Neuronal stem cell (in vitro differentiated cells): Measurements from ENCODE around the gene CD200R1L.

Experiments used
- DNase-seq: peaks from one replicate; pipeline ENCODE4 v3.0.0-alpha.2; 2013; ENCODE audit warnings: low spot score
- H2AFZ ChIP-seq: one replicate; pipeline ENCODE4 v1.6.1; 2013; ENCODE audit warnings: mild to moderate bottlenecking, low read length, inconsistent platforms
- H2AK5ac ChIP-seq: 2 replicates; pipeline ENCODE4 v1.6.1; 2013; ENCODE audit warnings: low read depth, mild to moderate bottlenecking, inconsistent platforms, low read length, moderate library complexity, mixed read lengths
- H2BK120ac ChIP-seq: 2 replicates; pipeline ENCODE4 v1.6.1; 2013; ENCODE audit warnings: low read depth, mild to moderate bottlenecking, inconsistent platforms, low read length, moderate library complexity, mixed read lengths
- H2BK12ac ChIP-seq: one replicate; pipeline ENCODE4 v1.6.1; 2013; ENCODE audit warnings: low read length, inconsistent platforms
- H2BK15ac ChIP-seq: 2 replicates; pipeline ENCODE4 v1.6.1; 2013; ENCODE audit warnings: mild to moderate bottlenecking, low read length, inconsistent platforms, mixed read lengths
- H2BK5ac ChIP-seq: one replicate; pipeline ENCODE4 v1.6.1; 2013; ENCODE audit warnings: inconsistent platforms, mild to moderate bottlenecking, low read length, moderate library complexity
- H3K14ac ChIP-seq: one replicate; pipeline ENCODE4 v1.6.1; 2013; ENCODE audit warnings: low read length, inconsistent platforms
- H3K18ac ChIP-seq: 2 replicates; pipeline ENCODE4 v1.6.1; 2013; ENCODE audit warnings: low read length, inconsistent platforms
- H3K23ac ChIP-seq: 2 replicates; pipeline ENCODE4 v1.6.1; 2013; ENCODE audit warnings: low read depth, mild to moderate bottlenecking, mixed read lengths, low read length, inconsistent platforms; ENCODE audit not compliant: poor library complexity
- H3K27ac ChIP-seq: replicated peaks from 3 replicates; pipeline ENCODE4 v1.5.1; 2013; ENCODE audit warnings: low read length, inconsistent platforms
- H3K27me3 ChIP-seq, 3 experiments: 2 replicates each; pipeline ENCODE4 v1.6.1; 2013; ENCODE audit warnings: low read length in 3 of 3, mild to moderate bottlenecking in 2 of 3, inconsistent platforms in 1 of 3, low read depth in 1 of 3, mixed read lengths in 1 of 3, moderate library complexity in 1 of 3; ENCODE audit not compliant: control insufficient read depth in 3 of 3, insufficient read depth in 3 of 3
- H3K36me3 ChIP-seq, 2 donors: replicated peaks in 1 of 2; 2 replicates each; pipeline ENCODE4 v1.6.1; 2013; ENCODE audit warnings: low read length in 2 of 2; ENCODE audit not compliant: control insufficient read depth in 2 of 2, insufficient read depth in 2 of 2
- H3K4ac ChIP-seq: 2 replicates; pipeline ENCODE4 v1.6.1; 2013; ENCODE audit warnings: inconsistent platforms, mild to moderate bottlenecking, low read length, moderate library complexity
- H3K4me1 ChIP-seq, 2 donors: 1 replicate in 1 of 2; 2 replicates in 1 of 2; pipeline ENCODE4 v1.6.1; 2013; ENCODE audit warnings: low read length in 2 of 2, low read depth in 1 of 2; ENCODE audit not compliant: control insufficient read depth in 2 of 2, insufficient read depth in 1 of 2
- H3K4me2 ChIP-seq: one replicate; pipeline ENCODE4 v1.6.1; 2013; ENCODE audit warnings: mild to moderate bottlenecking, low read length, inconsistent platforms; ENCODE audit not compliant: insufficient read depth, poor library complexity, severe bottlenecking
- H3K4me3 ChIP-seq, 2 donors: 2 replicates each; pipeline ENCODE4 v1.5.1; 2013; ENCODE audit warnings: low read length in 2 of 2, mild to moderate bottlenecking in 2 of 2, inconsistent platforms in 1 of 2, moderate library complexity in 1 of 2
- H3K79me1 ChIP-seq: one replicate; pipeline ENCODE4 v1.6.1; 2013; ENCODE audit warnings: low read depth, mild to moderate bottlenecking, inconsistent platforms, low read length, moderate library complexity
- H3K9ac ChIP-seq: one replicate; pipeline ENCODE4 v1.6.1; 2013; ENCODE audit warnings: mild to moderate bottlenecking, low read depth, low read length, inconsistent platforms; ENCODE audit not compliant: poor library complexity
- H3K9me3 ChIP-seq, 2 donors: replicated peaks in 1 of 2; 2 replicates each; pipeline versions ENCODE3 to v1.6.1; 2013; ENCODE audit warnings: low read length in 2 of 2, mild to moderate bottlenecking in 2 of 2, inconsistent platforms in 1 of 2, low read depth in 1 of 2, mixed read lengths in 1 of 2, moderate library complexity in 1 of 2; ENCODE audit not compliant: control insufficient read depth in 2 of 2, insufficient read depth in 1 of 2
- H4K8ac ChIP-seq: one replicate; pipeline ENCODE4 v1.6.1; 2013; ENCODE audit warnings: low read depth, mild to moderate bottlenecking, inconsistent platforms, low read length, moderate library complexity
- H4K91ac ChIP-seq: one replicate; pipeline ENCODE4 v1.6.1; 2013; ENCODE audit warnings: low read length, low read depth, mild to moderate bottlenecking, inconsistent platforms; ENCODE audit not compliant: poor library complexity
- WGBS, 2 donors: extraction: QIAGEN DNeasy Blood & Tissue Kit; methylation state at CpG; one replicate each; pipeline ENCODE4 v1.1.7; 2013; ENCODE audit warnings: missing lambda C conversion rate in 2 of 2, mixed read lengths in 1 of 2; ENCODE audit not compliant: insufficient read length in 2 of 2, insufficient replicate concordance in 1 of 2; ENCODE audit errors: extremely low coverage in 2 of 2; 5-methylcytosine and 5-hydroxymethylcytosine counted together

CD200R1L gene

GRCh38 chr3:112858410-112859069 is 11.9 kb upstream of the CD200R1L start:
- WGBS, 2 donors = no CpG with 5 or more reads among the region's 2 CpGs
- H2BK5ac ChIP-seq = no peak overlapping the region

GRCh38 chr3:112857526-112857925 is 10.9 kb upstream of the CD200R1L start:
- Histone ChIP-seq H2BK120ac (no peak overlapping the region), H3K27ac (no peak overlapping the region), H3K36me3 (no peaks in the 10 kb centered on the region), H3K4me3 (no peak overlapping the region), H3K4ac (no peak overlapping the region), H3K18ac (no peak overlapping the region), H2BK15ac (no peak overlapping the region), H3K9ac (no peak overlapping the region), H4K8ac (no peak overlapping the region), H3K9me3 (no peaks in the 10 kb centered on the region), H2BK12ac (no peak overlapping the region), H2AFZ (no peak overlapping the region), H3K4me2 (no peak overlapping the region), H2BK5ac (no peak overlapping the region), H4K91ac (no peak overlapping the region), H3K4me1 (no peaks in the 10 kb centered on the region), H3K79me1 (no peaks in the 10 kb centered on the region), H3K14ac (no peak overlapping the region), H2AK5ac (no peak overlapping the region), H3K27me3 (no peaks in the 10 kb centered on the region), H3K23ac (no peak overlapping the region)
- no peak for DNase-seq

More at GRCh38 chr3:112858410-112859069, 11.9 kb upstream of the CD200R1L start:
- H3K4me2 ChIP-seq = no peak overlapping the region
- no peaks in the 10 kb centered on the region for H3K79me1 ChIP-seq
- H3K14ac ChIP-seq = no peak overlapping the region
- no peak overlapping the region for H4K8ac ChIP-seq
- H3K4me3 ChIP-seq = no peak overlapping the region
- H2AFZ ChIP-seq = no peak overlapping the region
- no peaks in the 10 kb centered on the region for H3K4me1 ChIP-seq
- no peaks in the 10 kb centered on the region for H3K9me3 ChIP-seq
- H3K9ac ChIP-seq = no peak overlapping the region
- H3K27ac ChIP-seq = no peak overlapping the region
- H3K36me3 ChIP-seq = no peaks in the 10 kb centered on the region
- no peak overlapping the region for H2AK5ac ChIP-seq
- no peak overlapping the region for H3K4ac ChIP-seq
- H4K91ac ChIP-seq = no peak overlapping the region
- H3K27me3 ChIP-seq = no peaks in the 10 kb centered on the region
- H3K18ac ChIP-seq = no peak overlapping the region
- H3K23ac ChIP-seq = no peak overlapping the region
- H2BK12ac ChIP-seq = no peak overlapping the region
- no peak overlapping the region for H2BK120ac ChIP-seq
- no peak for DNase-seq
- no peak overlapping the region for H2BK15ac ChIP-seq

- Histone ChIP-seq H4K91ac (no peak overlapping the region), H4K8ac (no peak overlapping the region), H3K4ac (no peak overlapping the region), H3K14ac (no peak overlapping the region), H2BK15ac (no peak overlapping the region), H3K4me3 (no peak overlapping the region), H3K9ac (no peak overlapping the region), H2AFZ (no peak overlapping the region), H2BK120ac (no peak overlapping the region), H3K27me3 (no peaks in the 10 kb centered on the region), H3K23ac (no peak overlapping the region), H3K79me1 (no peaks in the 10 kb centered on the region), H3K27ac (no peak overlapping the region), H3K9me3 (no peaks in the 10 kb centered on the region), H3K4me1 (no peaks in the 10 kb centered on the region), H3K36me3 (no peaks in the 10 kb centered on the region), H2BK12ac (no peak overlapping the region), H3K4me2 (no peak overlapping the region), H3K18ac (no peak overlapping the region), H2AK5ac (no peak overlapping the region), H2BK5ac (no peak overlapping the region)
- DNase-seq = no peak
Measured at GRCh38 chr3:112856537-112856936, 9.9 kb upstream of the CD200R1L start.

GRCh38 chr3:112855883-112856282 is 9.2 kb upstream of the CD200R1L start:
- Histone ChIP-seq H4K91ac (no peak overlapping the region), H3K4me2 (no peak overlapping the region), H2AK5ac (no peak overlapping the region), H3K4me3 (no peak overlapping the region), H3K79me1 (no peaks in the 10 kb centered on the region), H3K4ac (no peak overlapping the region), H2BK5ac (no peak overlapping the region), H2BK120ac (no peak overlapping the region), H4K8ac (no peak overlapping the region), H3K14ac (no peak overlapping the region), H3K27me3 (no peaks in the 10 kb centered on the region), H3K23ac (no peak overlapping the region), H2BK15ac (no peak overlapping the region), H2AFZ (no peak overlapping the region), H3K27ac (no peak overlapping the region), H3K9me3 (no peaks in the 10 kb centered on the region), H3K4me1 (no peaks in the 10 kb centered on the region), H3K18ac (no peak overlapping the region), H3K36me3 (no peaks in the 10 kb centered on the region), H2BK12ac (no peak overlapping the region), H3K9ac (no peak overlapping the region)
- no peak for DNase-seq
